H1 (cell line): ENCODE results near the gene RHOBTB1. TPM values are rescaled to one million over a fixed set of nuclear protein-coding genes. Genes with fewer than 3 reads are reported as not detected.

Experiments
- CTCF ChIA-PET: fragments of 300-600 bp; sonication (Branson Sonifier 250); formaldehyde crosslinking; loops from one replicate; lab custom pipeline; 2021; ENCODE audit not compliant: partially characterized antibody; lab: Charles Lee
- POLR2A ChIA-PET: fragments of 300-600 bp; sonication (Branson Sonifier 250); formaldehyde crosslinking; loops from one replicate; lab custom pipeline; 2021; ENCODE audit warnings: inconsistent platforms; ENCODE audit not compliant: partially characterized antibody; lab: Charles Lee
- DNase-seq, 2 experiments: peaks; one replicate each; pipeline versions ENCODE4 v3.0.0 to v3.0.0-alpha.2; 2010 to 2022; ENCODE audit warnings: low spot score in 2 of 2, low read depth in 1 of 2, mixed read lengths in 1 of 2
- FAIRE-seq: peaks from 2 replicates; lab custom pipeline; 2011; peaks lifted over from hg19 to GRCh38; lab: Jason Lieb, UNC
- H2AFZ ChIP-seq: 2 replicates; pipeline ENCODE4 v1.8.1; 2012; ENCODE audit warnings: low read length, inconsistent platforms
- H2AK5ac ChIP-seq: 2 replicates; pipeline ENCODE4 v1.6.1; 2013; ENCODE audit warnings: low read depth, low read length
- H2BK120ac ChIP-seq: replicated peaks from 2 replicates; pipeline ENCODE3; 2013; ENCODE audit warnings: low read depth, low read length, inconsistent platforms
- H2BK12ac ChIP-seq: 2 replicates; pipeline ENCODE4 v1.6.1; 2013; ENCODE audit warnings: low read depth, low read length
- H2BK15ac ChIP-seq: 2 replicates; pipeline ENCODE4 v1.6.1; 2013; ENCODE audit warnings: low read length
- H2BK20ac ChIP-seq: 2 replicates; pipeline ENCODE4 v1.6.1; 2013; ENCODE audit warnings: low read length
- H2BK5ac ChIP-seq: 2 replicates; pipeline ENCODE4 v1.6.1; 2013; ENCODE audit warnings: low read depth, low read length
- H3K14ac ChIP-seq: 2 replicates; pipeline ENCODE4 v1.6.1; 2013; ENCODE audit warnings: inconsistent platforms; ENCODE audit not compliant: insufficient read length
- H3K18ac ChIP-seq: 2 replicates; pipeline ENCODE4 v1.6.1; 2013; ENCODE audit warnings: low read length; ENCODE audit errors: extremely low read depth
- H3K23ac ChIP-seq: 2 replicates; pipeline ENCODE4 v1.6.1; 2013; ENCODE audit warnings: inconsistent platforms; ENCODE audit not compliant: insufficient read length
- H3K23me2 ChIP-seq: 2 replicates; pipeline ENCODE4 v1.6.1; 2013; ENCODE audit warnings: low read depth, low read length
- H3K27ac ChIP-seq: 2 replicates; pipeline ENCODE4 v1.6.1; 2011; ENCODE audit warnings: low read depth, low read length, inconsistent platforms
- H3K27me3 ChIP-seq, 4 experiments: replicated peaks in 1 of 4; 1 replicate in 1 of 4; 2 replicates in 3 of 4; pipeline versions ENCODE4 v1.6.1 to v1.8.1; 2011 to 2013; ENCODE audit warnings: low read length in 3 of 4, mild to moderate bottlenecking in 3 of 4, inconsistent platforms in 2 of 4, mixed read lengths in 2 of 4, moderate library complexity in 1 of 4; ENCODE audit not compliant: control insufficient read depth in 3 of 4, insufficient read depth in 3 of 4; ENCODE audit errors: extremely low read depth in 1 of 4
- H3K36me3 ChIP-seq, 4 experiments: 2 replicates each; pipeline versions ENCODE4 v1.6.1 to v1.8.1; 2011 to 2013; ENCODE audit warnings: mild to moderate bottlenecking in 4 of 4, low read length in 3 of 4, moderate library complexity in 2 of 4, control low read depth in 1 of 4, inconsistent platforms in 1 of 4; ENCODE audit not compliant: insufficient read depth in 4 of 4, control insufficient read depth in 2 of 4
- H3K4ac ChIP-seq: replicated peaks from 2 replicates; pipeline ENCODE3; 2013; ENCODE audit warnings: low read length, low read depth, mixed read lengths, inconsistent platforms; ENCODE audit not compliant: insufficient read length
- H3K4me1 ChIP-seq, 4 experiments: replicated peaks in 1 of 4; 1 replicate in 1 of 4; 2 replicates in 3 of 4; pipeline versions ENCODE4 v1.6.1 to v1.8.1; 2011 to 2013; ENCODE audit warnings: low read length in 3 of 4, inconsistent platforms in 2 of 4, mixed read lengths in 1 of 4; ENCODE audit not compliant: insufficient read depth in 4 of 4, control insufficient read depth in 3 of 4
- H3K4me2 ChIP-seq, 2 experiments: 2 replicates each; pipeline versions ENCODE4 v1.6.1 to v1.8.1; 2011 to 2013; ENCODE audit warnings: low read depth in 2 of 2, low read length in 2 of 2, control low read depth in 1 of 2, inconsistent platforms in 1 of 2, mild to moderate bottlenecking in 1 of 2; ENCODE audit not compliant: insufficient read depth in 1 of 2
- H3K4me3 ChIP-seq, 4 experiments: fragments of 200-600, 300-600 bp in 1 of 4; sonication (generic), shearing (Covaris generic), sonication (Bioruptor Twin) in 1 of 4; 2 replicates each; pipeline versions ENCODE4 v1.5.1 to v1.8.1; 2011 to 2016; ENCODE audit warnings: low read length in 4 of 4, low read depth in 3 of 4, control low read depth in 2 of 4, inconsistent platforms in 2 of 4, mild to moderate bottlenecking in 2 of 4, mixed read lengths in 1 of 4, moderate library complexity in 1 of 4; ENCODE audit not compliant: insufficient read depth in 2 of 4; ENCODE audit errors: extremely low read depth in 1 of 4
- H3K56ac ChIP-seq: replicated peaks from 2 replicates; pipeline ENCODE3; 2013; ENCODE audit warnings: low read depth, mild to moderate bottlenecking, mixed read lengths, low read length, inconsistent platforms; ENCODE audit not compliant: insufficient read length
- H3K79me1 ChIP-seq: 2 replicates; pipeline ENCODE4 v1.6.1; 2013; ENCODE audit warnings: low read depth, low read length, control low read depth
- H3K79me2 ChIP-seq, 2 experiments: 2 replicates each; pipeline versions ENCODE4 v1.6.1 to v1.8.1; 2012 to 2013; ENCODE audit warnings: low read length in 2 of 2, mild to moderate bottlenecking in 2 of 2, inconsistent platforms in 1 of 2; ENCODE audit not compliant: insufficient read depth in 2 of 2, control insufficient read depth in 1 of 2
- H3K9ac ChIP-seq, 4 experiments: replicated peaks in 1 of 4; 1 replicate in 1 of 4; 2 replicates in 3 of 4; pipeline versions ENCODE4 v1.6.1 to v1.8.1; 2011 to 2013; ENCODE audit warnings: low read depth in 3 of 4, low read length in 3 of 4, control low read depth in 2 of 4, mild to moderate bottlenecking in 2 of 4, moderate library complexity in 2 of 4, inconsistent platforms in 1 of 4; ENCODE audit errors: extremely low read depth in 1 of 4
- H3K9me3 ChIP-seq, 2 experiments: 2 replicates each; pipeline versions ENCODE4 v1.6.1 to v1.8.1; 2012 to 2013; ENCODE audit warnings: mild to moderate bottlenecking in 2 of 2, moderate library complexity in 2 of 2, control low read depth in 1 of 2, inconsistent platforms in 1 of 2, low read depth in 1 of 2, low read length in 1 of 2, mixed read lengths in 1 of 2; ENCODE audit not compliant: insufficient read depth in 2 of 2
- H4K20me1 ChIP-seq, 2 experiments: replicated peaks in 1 of 2; 2 replicates each; pipeline versions ENCODE3 to v1.8.1; 2011 to 2013; ENCODE audit warnings: inconsistent platforms in 2 of 2, low read length in 2 of 2, mild to moderate bottlenecking in 1 of 2; ENCODE audit not compliant: insufficient read depth in 2 of 2, control insufficient read depth in 1 of 2
- H4K5ac ChIP-seq: 2 replicates; pipeline ENCODE4 v1.6.1; 2013; ENCODE audit warnings: low read length, low read depth, mixed read lengths, inconsistent platforms; ENCODE audit not compliant: insufficient read length
- H4K8ac ChIP-seq: 2 replicates; pipeline ENCODE4 v1.8.0; 2013; ENCODE audit warnings: mild to moderate bottlenecking, moderate library complexity, low read length, inconsistent platforms; ENCODE audit not compliant: insufficient read depth; ENCODE audit errors: extremely low read depth
- H4K91ac ChIP-seq: replicated peaks from 2 replicates; pipeline ENCODE3; 2013; ENCODE audit warnings: low read length, mixed read lengths, inconsistent platforms; ENCODE audit not compliant: insufficient read length
- ASH2L ChIP-seq: fragments of 200-600, 300-600 bp; sonication (generic); IDR thresholded peaks from one replicate; pipeline ENCODE4 v1.7.1; 2017; ENCODE audit warnings: low read length
- WGBS, 2 experiments: shearing (Covaris generic) in 1 of 2; methylation state at CpG; one replicate each; pipeline versions ENCODE4 v1.1.6 to v1.1.7; 2013 to 2015; ENCODE audit warnings: low lambda C conversion rate in 2 of 2, mixed read lengths in 2 of 2, inconsistent platforms in 1 of 2, low coverage in 1 of 2, missing lambda C conversion rate in 1 of 2; ENCODE audit not compliant: insufficient replicate concordance in 2 of 2, insufficient coverage in 1 of 2, insufficient read length in 1 of 2; ENCODE audit errors: extremely low coverage in 1 of 2, missing lambda C conversion rate in 1 of 2; 5-methylcytosine and 5-hydroxymethylcytosine counted together
- polyA plus RNA-seq, 7 experiments: library from polyadenylated mRNA; depleted of rRNA in 3 of 7; stranded (reverse) in 5 of 7; unstranded in 2 of 7; fragments of >200 nt in 5 of 7; fragments of 200-250 nt in 2 of 7; gene quantifications; 1 replicate in 5 of 7; 2 replicates in 1 of 7; 4 replicates in 1 of 7; pipeline versions ENCODE4 v1.2.1 to v1.2.3, GENCODE V29; 2011 to 2013; ENCODE audit warnings: missing spikeins in 2 of 7, mixed read lengths in 2 of 7
- total RNA-seq: library from RNA; stranded (reverse); fragmentation: NEBNext Ultra II Directional; extraction: Animal tissue kit (Norgen Biotek cat#: 25700); gene quantifications from 2 replicates; pipeline ENCODE4 v1.2.1, GENCODE V29; 2021

Gene RHOBTB1
- total and polyA plus RNA-seq, 2 of the 8 experiments (the other 6 are each of a cell fraction or from before 2014, with no cell fraction given), result 6.1 to 7.4 TPM

- H2BK12ac ChIP-seq, result no peak overlapping the region
- no peak overlapping the region for H2BK20ac ChIP-seq
- H4K91ac ChIP-seq, result no peak overlapping the region
- POLR2A ChIA-PET, result no interaction called here
- H2AFZ ChIP-seq, result no peak overlapping the region
- no peaks in the 10 kb centered on the region for H3K79me1 ChIP-seq
- H3K18ac ChIP-seq, result no peak overlapping the region
- no peaks in the 10 kb centered on the region for H3K9me3 ChIP-seq
- H3K23ac ChIP-seq, result no peak overlapping the region
- no peak overlapping the region for H3K56ac ChIP-seq
- no peak overlapping the region for H3K9ac ChIP-seq
- no peak overlapping the region for H3K4me2 ChIP-seq
- no peaks in the 10 kb centered on the region for H4K20me1 ChIP-seq
- H3K23me2 ChIP-seq, result no peaks in the 10 kb centered on the region
- no peak overlapping the region for H2AK5ac ChIP-seq
- no peak overlapping the region for H3K4ac ChIP-seq
- no peaks in the 10 kb centered on the region for H3K79me2 ChIP-seq
- no peak overlapping the region for H2BK15ac ChIP-seq
- 95% methylated on average over 4 of the region's 4 CpGs; no CpG with 5 or more reads in 1 of the 2 experiments for WGBS, 2 experiments
- no peak overlapping the region for H3K4me3 ChIP-seq
- H4K5ac ChIP-seq, result no peak overlapping the region
- DNase-seq (no peak), FAIRE-seq (no peak)
- no peaks in the 10 kb centered on the region for H3K4me1 ChIP-seq
- TF ChIP-seq ASH2L, result no peak
- H3K36me3 ChIP-seq, result no peaks in the 10 kb centered on the region
- H3K27ac ChIP-seq, result no peak overlapping the region
- no peak overlapping the region for H2BK5ac ChIP-seq
- H2BK120ac ChIP-seq, result no peak overlapping the region
- H4K8ac ChIP-seq, result no peak overlapping the region
- no peak overlapping the region for H3K14ac ChIP-seq
- CTCF ChIA-PET, result interaction anchor here (0.6 to 2.8 kb wide), 3 partner anchors 41 to 151 kb away, joined by 3 to 7 read pairs (median 3); no protein-coding TSS in a partner anchor
- no peaks in the 10 kb centered on the region for H3K27me3 ChIP-seq
Observed at GRCh38 chr10:60967260-60967659, 23.3 kb upstream of the RHOBTB1 start.
